A673 (cell line): Measurements from ENCODE around the gene USP10. TPM values are rescaled to one million over a fixed set of nuclear protein-coding genes. Genes with fewer than 3 reads are reported as not detected.

ENCODE experiments used
- BruUV-seq: library from RNA; stranded (reverse); fragments of 400-500 nt; replicated peaks from 2 replicates; lab custom pipeline; 2021; lab: Mats Ljungman, UMichigan
- CTCF ChIA-PET: fragments of 300-600 bp; sonication (Branson Sonifier 250); formaldehyde crosslinking; loops from one replicate; lab custom pipeline; 2022; ENCODE audit warnings: antibody characterized with exemption; lab: Charles Lee
- POLR2A ChIA-PET: fragments of 300-600 bp; sonication (Branson Sonifier 250); formaldehyde crosslinking; loops from one replicate; lab custom pipeline; 2022; ENCODE audit warnings: antibody characterized with exemption; ENCODE audit not compliant: low non-redundant PET; lab: Charles Lee
- DNase-seq: peaks from one replicate; pipeline ENCODE4 v3.0.0-alpha.2; 2015; ENCODE audit warnings: low spot score
- H3K27ac ChIP-seq: fragments of 200-600 bp; sonication (generic); 2 replicates; pipeline ENCODE4 v1.5.1; 2016; ENCODE audit warnings: mixed run types, low read depth, mild to moderate bottlenecking, mixed read lengths, antibody characterized with exemption, low read length; ENCODE audit not compliant: poor library complexity, severe bottlenecking
- H3K27me3 ChIP-seq: fragments of 200-600 bp; sonication (generic); replicated peaks from 2 replicates; pipeline ENCODE4 v1.6.1; 2017; ENCODE audit warnings: mixed run types, low read depth, mild to moderate bottlenecking, mixed read lengths, antibody characterized with exemption, low read length; ENCODE audit not compliant: insufficient read depth, poor library complexity
- H3K36me3 ChIP-seq: fragments of 200-600 bp; sonication (generic); 2 replicates; pipeline ENCODE4 v1.6.1; 2016; ENCODE audit warnings: mixed run types, mild to moderate bottlenecking, mixed read lengths, antibody characterized with exemption, low read length; ENCODE audit not compliant: insufficient read depth, poor library complexity, severe bottlenecking
- H3K4me1 ChIP-seq: fragments of 200-600 bp; sonication (generic); 2 replicates; pipeline ENCODE4 v1.6.1; 2017; ENCODE audit warnings: mixed run types, mild to moderate bottlenecking, mixed read lengths, antibody characterized with exemption, low read length; ENCODE audit not compliant: insufficient read depth, poor library complexity, severe bottlenecking
- H3K4me3 ChIP-seq: fragments of 200-600 bp; sonication (generic); 2 replicates; pipeline ENCODE4 v1.5.1; 2016; ENCODE audit warnings: low read depth, mixed run types, mild to moderate bottlenecking, mixed read lengths, low read length; ENCODE audit not compliant: poor library complexity, severe bottlenecking
- H3K9me3 ChIP-seq: fragments of 200-600 bp; sonication (generic); 2 replicates; pipeline ENCODE4 v1.6.1; 2016; ENCODE audit warnings: mixed run types, low read depth, mild to moderate bottlenecking, mixed read lengths, antibody characterized with exemption, low read length; ENCODE audit not compliant: poor library complexity, severe bottlenecking
- CTCF ChIP-seq: fragments of 300-800, 200-600 bp; sonication (generic); conservative IDR thresholded peaks from 2 replicates; pipeline ENCODE4 v1.5.1; 2017; ENCODE audit warnings: low read depth, mild to moderate bottlenecking, antibody characterized with exemption, low read length, moderate library complexity, mixed read lengths
- EZH2 ChIP-seq: fragments of 200-600 bp; sonication (generic); IDR thresholded peaks from 2 replicates; pipeline ENCODE4 v1.6.1; 2017; ENCODE audit warnings: borderline replicate concordance, low read depth, mild to moderate bottlenecking, mixed read lengths, antibody characterized with exemption, low read length; ENCODE audit not compliant: poor library complexity, severe bottlenecking
- intact Hi-C: fragments of 100-400 bp; cut with micrococcal nuclease; formaldehyde crosslinking; loops from one replicate; pipeline ENCODE4 v1.10.0; 2022; ENCODE audit not compliant: unreplicated experiment
- total RNA-seq: library from RNA; stranded (reverse); gene quantifications from 2 replicates; pipeline ENCODE4 v1.2.3, GENCODE V29; 2021

Gene USP10
- total RNA-seq, 1 experiment from 2014 or later, result 171 TPM

- Histone ChIP-seq H3K27me3 (peaks cover 8% of the 10 kb centered on the region), H3K36me3 (no peaks in the 10 kb centered on the region), H3K9me3 (no peaks in the 10 kb centered on the region), H3K4me1 (no peaks in the 10 kb centered on the region), H3K27ac (no peak overlapping the region), H3K4me3 (no peak overlapping the region)
- ChIA-PET POLR2A (no interaction called here), CTCF (no interaction called here)
- no TSS peak for BruUV-seq
- TF ChIP-seq EZH2 (no peak), CTCF (no peak)
- DNase-seq, result no peak
- intact Hi-C loops, result no loop called here
These were observed 117.8 kb downstream of the USP10 start for GRCh38 chr16:84817613-84818012.

- no peaks in the 10 kb centered on the region for H3K36me3 ChIP-seq
- intact Hi-C loops, result no loop called here
- POLR2A ChIA-PET, result no interaction called here
- H3K27ac ChIP-seq, result no peak overlapping the region
- no TSS peak for BruUV-seq
- no peak for DNase-seq
- CTCF ChIA-PET, result no interaction called here
- TF ChIP-seq CTCF (no peak), EZH2 (no peak)
- H3K4me1 ChIP-seq, result no peaks in the 10 kb centered on the region
- no peak overlapping the region for H3K4me3 ChIP-seq
- H3K27me3 ChIP-seq, result peaks cover 8% of the 10 kb centered on the region
- no peaks in the 10 kb centered on the region for H3K9me3 ChIP-seq
These were observed 118.3 kb downstream of the USP10 start for GRCh38 chr16:84818133-84818532.

GRCh38 chr16:84818989-84819643, 119.3 kb downstream of the USP10 start:
- intact Hi-C loops, result no loop called here
- peak overlapping the region; percentile 37 for H3K4me3 ChIP-seq
- BruUV-seq, result no TSS peak
- no peaks in the 10 kb centered on the region for H3K9me3 ChIP-seq
- ChIA-PET CTCF (no interaction called here), POLR2A (no interaction called here)
- DNase-seq, result no peak
- no peaks in the 10 kb centered on the region for H3K27me3 ChIP-seq
- TF ChIP-seq CTCF, result no peak
- TF ChIP-seq EZH2, result no peak
- no peak overlapping the region for H3K27ac ChIP-seq
- H3K4me1 ChIP-seq, result no peaks in the 10 kb centered on the region
- H3K36me3 ChIP-seq, result no peaks in the 10 kb centered on the region
